NCI-H1417 (cell line): ENCODE results near the gene VPS52.
"Not testable (repeated sequence)": the region's sequence is repeated elsewhere in the genome, so short reads cannot be mapped to it uniquely, and the experiment has no call there.

Source experiments
- DNase-seq, 3 experiments: peaks; one replicate each; lab custom pipeline; 2025; lab: John Stamatoyannopoulos, UW

Gene VPS52

DNA sequence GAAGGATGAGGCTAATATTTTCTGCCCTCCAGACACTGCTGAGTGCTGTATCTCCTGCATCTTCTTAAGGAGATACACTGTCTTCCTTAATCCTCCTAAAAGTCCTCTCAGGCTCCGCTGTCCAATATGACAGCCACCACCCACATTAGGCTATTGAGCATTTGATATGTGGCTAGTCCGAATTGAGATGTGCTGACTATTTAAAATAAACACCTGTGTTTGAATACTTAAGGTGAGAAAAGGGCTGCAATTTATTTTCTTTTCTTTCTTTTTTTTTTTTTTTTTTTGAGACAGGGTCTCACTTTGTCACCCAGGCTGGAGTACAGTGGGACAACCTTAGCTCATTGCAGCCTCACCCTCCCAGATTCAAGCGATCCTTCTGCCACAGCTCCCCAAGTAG lies 30.2 kb upstream of the VPS52 start:
- DNase-seq: no peak

- peak; percentile 92 to 93 (median 93) for DNase-seq
Measured at GRCh38 chr6:33299237-33299944, 27.7 kb upstream of the VPS52 start.

- DNase-seq: peak in 2 of 3 experiments; percentile 82 to 83
Measured at GRCh38 chr6:33298773-33299236, 27.1 kb upstream of the VPS52 start, which contains the start of gene RGL2. TSS of gene RGL2 (minus strand) at chr6:33298942. CDS start at chr6:33298610, 332 bp downstream.

GRCh38 chr6:33297956-33298772 lies 26.5 kb upstream of the VPS52 start:
- peak in 2 of 3 experiments; percentile 26 to 54 for DNase-seq

GRCh38 chr6:33297406-33297955 lies 25.8 kb upstream of the VPS52 start:
- no peak for DNase-seq

GRCh38 chr6:33296797-33297405 lies 25.2 kb upstream of the VPS52 start:
- no peak for DNase-seq

GRCh38 chr6:33295621-33296369 lies 24.1 kb upstream of the VPS52 start:
- DNase-seq: no peak

DNA sequence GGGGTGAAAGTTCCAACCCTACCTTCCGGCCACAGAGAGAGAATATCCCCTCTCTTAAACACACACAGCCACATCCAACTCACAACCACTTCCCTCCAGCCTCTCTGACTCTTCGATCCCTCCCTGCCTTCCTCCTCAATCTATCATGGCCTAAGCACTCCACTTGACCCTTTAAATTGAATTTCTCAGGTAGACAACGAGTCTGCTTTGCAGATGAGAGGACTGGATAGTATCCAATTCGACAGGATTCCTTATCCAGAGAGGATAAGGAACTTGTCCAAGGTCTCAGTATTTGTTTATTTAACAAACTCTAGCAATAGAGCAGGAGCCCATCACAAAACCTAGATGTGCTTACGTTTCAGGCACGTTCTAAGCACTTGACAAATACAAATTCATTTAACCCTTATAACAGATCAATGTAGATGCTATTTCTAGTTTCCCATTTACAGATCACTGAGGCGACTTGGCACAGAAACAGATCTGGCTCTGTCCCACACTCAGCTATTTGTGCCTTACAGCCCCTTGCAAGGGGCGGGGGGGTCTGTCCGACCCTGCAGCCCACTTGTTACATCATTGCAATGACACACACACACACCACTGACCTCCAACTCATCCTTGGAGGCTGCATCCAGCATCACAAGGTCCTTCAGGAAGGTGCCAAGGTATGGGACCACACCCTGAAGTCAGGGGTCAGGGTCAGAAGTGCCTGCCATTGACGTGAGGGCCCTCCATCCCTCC lies 22.6 kb upstream of the VPS52 start:
- no peak for DNase-seq

GRCh38 chr6:33292996-33293682 lies 21.5 kb upstream of the VPS52 start:
- no peak for DNase-seq

GRCh38 chr6:33290459-33290858 lies 18.8 kb upstream of the VPS52 start:
- DNase-seq: no peak

- DNase-seq: no peak
Measured at GRCh38 chr6:33289784-33290315, 18.2 kb upstream of the VPS52 start.

- peak; percentile 83 to 96 (median 93) for DNase-seq
Measured at GRCh38 chr6:33288921-33289783, 17.5 kb upstream of the VPS52 start, which contains the start of the genes PFDN6 and WDR46. TSS of gene PFDN6 (plus strand) at chr6:33289601. CDS start at chr6:33289857, 256 bp downstream. TSS of gene WDR46 (minus strand) at chr6:33289239. CDS start at chr6:33289170, 69 bp downstream.

- no peak for DNase-seq
Measured at GRCh38 chr6:33288141-33288920, 16.7 kb upstream of the VPS52 start.

- no peak for DNase-seq
Measured at GRCh38 chr6:33286946-33287914, 15.6 kb upstream of the VPS52 start.

GRCh38 chr6:33285214-33285613 lies 13.5 kb upstream of the VPS52 start:
- DNase-seq: not testable (repeated sequence)

- DNase-seq: no peak
Measured at GRCh38 chr6:33280539-33280938, 8.9 kb upstream of the VPS52 start.
